Stimulated activated naive CD8-positive, alpha-beta T cell treated with anti-CD3 and anti-CD28 coated beads, Interleukin-15, amount 100 ng/mL, for 72 hours (primary cell): Measurements from ENCODE around the gene UBE2L5.
A peak's percentile ranks its signal among the peaks of the same experiment; 100 is the strongest.

Experiments used
- ATAC-seq: fragments of 150-1000 bp; cut with Tn5 transposase; 2 replicates; pipeline ENCODE4 v1.10.0; 2021; ENCODE audit warnings: mild to moderate bottlenecking, moderate library complexity
- DNase-seq, 2 donors: peaks; one replicate each; pipeline ENCODE4 v3.0.0; 2021 to 2022
- H3K27ac Mint-ChIP-seq, 2 donors: one replicate each; pipeline ENCODE4 v1.8.0; 2022; ENCODE audit warnings: mild to moderate bottlenecking in 2 of 2, mixed read lengths in 2 of 2, moderate library complexity in 2 of 2
- H3K27me3 Mint-ChIP-seq: one replicate; pipeline ENCODE4 v1.8.0; 2022; ENCODE audit warnings: mixed read lengths
- H3K4me1 Mint-ChIP-seq: one replicate; pipeline ENCODE4 v1.8.0; 2022; ENCODE audit warnings: mild to moderate bottlenecking, mixed read lengths
- H3K4me3 Mint-ChIP-seq, 2 donors: one replicate each; pipeline ENCODE4 v1.8.0; 2022; ENCODE audit warnings: mild to moderate bottlenecking in 2 of 2, mixed read lengths in 2 of 2, moderate library complexity in 1 of 2
- H3K9me3 Mint-ChIP-seq, 2 donors: one replicate each; pipeline ENCODE4 v1.8.0; 2022; ENCODE audit warnings: mixed read lengths in 2 of 2

The UBE2L5 gene

DNA sequence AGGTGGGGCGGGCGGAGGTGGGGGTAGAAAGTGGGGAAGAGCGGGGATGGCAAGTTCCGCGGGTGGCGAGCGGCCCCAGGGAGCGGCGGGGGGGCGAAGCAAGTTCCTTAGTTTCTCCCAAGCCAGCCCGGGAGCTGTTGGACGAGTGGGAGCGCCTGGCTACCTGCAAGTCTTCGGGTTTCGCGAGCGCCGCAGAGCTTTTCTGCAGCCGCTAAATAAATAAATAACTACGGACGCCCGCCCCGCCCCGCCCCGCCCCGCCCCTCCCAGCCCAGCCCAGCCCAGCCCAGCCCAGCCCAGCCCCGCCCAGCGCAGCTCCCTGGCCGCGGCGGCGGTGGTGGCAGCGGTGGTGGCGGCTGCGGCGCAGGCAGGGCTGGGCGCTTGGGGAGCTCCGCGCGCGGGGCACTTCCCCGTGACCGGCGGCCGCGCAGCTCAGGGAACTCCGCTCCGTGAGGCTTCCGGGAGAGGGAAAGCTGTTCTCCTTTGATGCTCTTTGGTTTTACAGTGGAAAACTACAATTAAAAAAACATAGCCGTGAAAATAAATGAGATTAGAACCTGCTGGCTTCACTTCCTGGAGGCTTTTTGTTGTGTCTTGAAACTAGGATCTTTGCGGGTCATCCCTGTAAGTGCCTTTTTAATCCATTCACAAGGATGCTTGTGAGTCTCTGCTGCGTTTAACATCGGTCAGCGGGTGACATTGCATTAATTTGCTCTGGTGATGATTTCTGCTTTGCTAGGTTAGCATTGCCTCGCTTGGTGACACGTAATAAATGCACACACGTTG, at the start of gene UBE2L5:
Gene UBE2L5 (plus strand): TSS at position 440 of the 786 bp plus-strand sequence. CDS start 5,498 bp downstream, outside the sequence.
- peak; percentile 91 for ATAC-seq
- peaks cover 18% of the 10 kb centered on the region for H3K4me1 Mint-ChIP-seq
- peak within 1 kb of the TSS; percentile 77 to 93 for H3K27ac Mint-ChIP-seq

DNA sequence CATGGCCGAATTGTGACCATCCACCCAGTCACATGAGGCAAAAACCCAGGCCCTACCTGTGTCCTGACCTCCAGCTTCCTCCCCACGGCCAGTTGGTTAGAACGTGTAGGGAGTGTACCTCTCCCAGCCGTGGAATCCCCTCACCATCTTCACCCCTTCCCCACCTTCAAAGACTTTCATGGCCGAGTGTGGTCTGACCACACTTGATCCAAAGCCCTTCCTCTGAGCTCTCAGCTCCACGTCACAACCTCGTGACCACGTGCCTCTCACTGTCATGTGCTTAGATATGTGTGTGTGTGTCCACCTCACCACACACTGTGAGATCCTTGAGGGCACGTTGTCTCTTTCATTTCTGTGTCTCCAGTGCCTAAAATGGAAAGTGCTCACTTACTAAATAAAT, 48.6 kb upstream of the UBE2L5 start:
- Mint-ChIP-seq H3K27ac (peak overlapping the region; percentile 3 to 93), H3K4me1 (peaks cover 94% of the 10 kb centered on the region), H3K4me3 (peak overlapping the region; percentile 34 to 55), H3K9me3 (no peaks in the 10 kb centered on the region), H3K27me3 (no peaks in the 10 kb centered on the region)
- ATAC-seq (peak; percentile 18), DNase-seq (peak in 1 of 2 donors; percentile 37)

More for the DNA sequence above, at the start of gene UBE2L5:
- H3K4me3 Mint-ChIP-seq, result peak within 1 kb of the TSS; percentile 81 to 91
- no peaks in the 10 kb centered on the region for H3K27me3 Mint-ChIP-seq
- no peaks in the 10 kb centered on the region for H3K9me3 Mint-ChIP-seq
- DNase-seq, result peak; percentile 46 to 69

DNA sequence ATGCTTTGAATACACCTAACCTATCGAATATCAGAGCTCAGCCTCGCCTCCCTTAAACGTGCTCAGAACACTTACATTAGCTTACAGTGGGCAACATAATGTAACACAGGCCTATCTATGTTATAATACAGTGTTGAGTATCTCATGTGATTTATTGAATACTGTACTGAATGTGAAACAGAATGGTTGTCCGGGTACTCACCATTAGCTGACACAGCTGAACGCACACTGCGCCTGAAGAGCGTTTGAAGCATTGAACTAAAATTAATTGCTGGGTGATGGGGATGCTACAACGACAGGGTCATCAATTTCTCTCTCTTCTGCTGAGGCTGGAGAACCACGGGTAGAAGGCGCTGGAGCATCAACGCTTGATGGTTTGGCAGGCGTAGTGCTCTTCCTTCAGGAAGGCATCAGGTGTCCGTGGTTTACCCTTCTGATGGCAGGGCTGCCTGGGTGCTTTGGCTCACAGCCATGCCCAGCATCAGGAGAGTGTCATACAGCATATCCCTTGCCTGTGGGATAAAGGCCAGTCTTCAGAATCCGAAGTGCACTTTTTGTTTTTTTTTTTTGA, 46.9 kb upstream of the UBE2L5 start:
- Mint-ChIP-seq H3K9me3 (no peaks in the 10 kb centered on the region), H3K4me1 (peaks cover 86% of the 10 kb centered on the region)

DNA sequence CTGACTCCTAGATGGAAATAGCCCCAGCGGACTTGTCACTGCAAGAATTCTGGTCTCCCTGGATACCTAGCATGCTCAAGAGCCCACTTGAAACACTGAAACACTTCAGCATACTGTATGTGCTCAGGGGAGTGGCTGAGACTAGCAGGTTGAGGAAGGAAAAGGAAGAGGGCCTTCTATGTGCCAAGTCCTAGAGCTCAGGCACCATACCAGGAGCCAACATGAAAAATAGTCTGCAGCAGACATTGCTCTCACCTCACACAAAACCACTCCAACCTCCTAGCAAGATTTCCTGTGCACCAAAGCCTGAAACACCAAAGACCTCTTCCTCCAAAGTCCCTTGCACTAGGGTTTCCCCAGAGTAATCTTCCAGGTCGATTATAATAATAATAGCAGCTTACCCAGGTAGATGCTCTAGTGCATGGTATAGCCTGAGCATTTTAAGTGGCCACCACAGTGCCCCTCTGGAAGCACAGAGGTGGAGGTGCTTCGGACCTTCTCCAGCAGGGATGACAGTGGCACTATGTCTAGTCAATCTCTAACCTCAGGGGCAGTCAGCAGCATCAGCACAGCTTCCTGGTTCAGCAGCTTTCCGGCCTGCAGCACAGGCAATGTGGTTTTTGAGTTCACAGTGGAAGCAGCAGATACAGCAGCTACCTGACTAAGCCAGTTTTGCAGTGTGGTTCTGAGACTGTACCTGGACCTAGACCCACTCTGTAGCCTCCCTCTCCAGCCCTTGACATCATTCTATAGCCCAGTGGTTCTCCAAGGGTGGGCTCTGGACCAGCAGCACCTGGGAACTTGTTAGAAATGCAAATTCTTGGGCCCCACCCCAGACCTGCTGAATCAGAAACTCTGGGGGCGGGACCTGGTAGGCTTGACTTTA, 45.6 kb upstream of the UBE2L5 start:
- DNase-seq, result peak; percentile 63 to 73
- peak; percentile 89 for ATAC-seq
- H3K27me3 Mint-ChIP-seq, result no peaks in the 10 kb centered on the region
- H3K9me3 Mint-ChIP-seq, result peaks cover 0 to 4% of the 10 kb centered on the region in 2 donors
- H3K4me3 Mint-ChIP-seq, result peak overlapping the region; percentile 83 to 91
- peak overlapping the region; percentile 77 to 86 for H3K27ac Mint-ChIP-seq
- peaks cover 75% of the 10 kb centered on the region for H3K4me1 Mint-ChIP-seq

More for the DNA sequence above, 46.9 kb upstream of the UBE2L5 start:
- H3K27ac Mint-ChIP-seq, result peak overlapping the region in 1 of 2 donors; percentile 67
- DNase-seq, result no peak
- no peak for ATAC-seq
- no peaks in the 10 kb centered on the region for H3K27me3 Mint-ChIP-seq
- peak overlapping the region; percentile 42 to 91 for H3K4me3 Mint-ChIP-seq

DNA sequence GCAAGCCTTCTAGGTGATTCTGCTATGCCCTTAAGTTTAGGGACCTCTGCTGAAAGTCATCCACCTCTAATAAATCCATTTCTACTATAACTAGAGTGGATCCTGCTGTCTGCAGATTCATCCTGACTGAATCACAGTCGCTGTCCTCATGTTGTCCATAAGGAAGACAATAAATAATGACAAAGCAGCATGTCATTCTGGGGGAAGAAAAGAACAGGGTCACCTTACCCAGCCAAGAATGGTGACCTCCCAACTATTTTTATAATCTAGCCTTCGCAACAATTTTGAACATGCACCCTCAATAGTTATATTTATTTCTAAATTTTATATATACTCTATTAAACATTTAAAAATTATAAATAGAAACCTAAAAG, 45.0 kb upstream of the UBE2L5 start:
- ATAC-seq (no peak), DNase-seq (no peak)
- Mint-ChIP-seq H3K27me3 (no peaks in the 10 kb centered on the region), H3K4me3 (peak overlapping the region; percentile 83 to 91), H3K9me3 (peaks cover 0 to 4% of the 10 kb centered on the region in 2 donors), H3K27ac (no peak overlapping the region), H3K4me1 (peaks cover 69% of the 10 kb centered on the region)

DNA sequence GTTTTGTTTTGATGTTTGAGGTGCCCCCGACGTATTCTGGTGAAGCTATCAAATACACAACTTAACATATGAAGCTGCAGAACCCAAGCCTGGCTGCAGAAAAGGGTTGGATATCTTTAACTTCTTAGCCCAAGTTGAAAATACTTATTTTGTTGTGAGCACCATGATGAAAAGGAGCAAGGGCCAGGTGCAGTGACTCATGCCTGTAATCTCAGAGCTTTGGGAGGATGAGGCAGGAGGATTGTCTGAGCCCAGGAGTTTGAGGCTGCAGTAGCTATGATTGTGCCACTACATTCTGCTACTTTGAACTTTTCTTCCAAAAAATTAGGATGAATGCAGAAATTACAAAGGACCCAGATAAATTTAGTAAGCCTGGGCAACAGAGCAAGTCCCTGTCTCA, 44.1 kb upstream of the UBE2L5 start:
- Mint-ChIP-seq H3K4me1 (peaks cover 67% of the 10 kb centered on the region), H3K9me3 (peaks cover 0 to 4% of the 10 kb centered on the region in 2 donors), H3K27me3 (no peaks in the 10 kb centered on the region), H3K27ac (no peak overlapping the region), H3K4me3 (no peak overlapping the region)
- ATAC-seq (no peak), DNase-seq (no peak)

DNA sequence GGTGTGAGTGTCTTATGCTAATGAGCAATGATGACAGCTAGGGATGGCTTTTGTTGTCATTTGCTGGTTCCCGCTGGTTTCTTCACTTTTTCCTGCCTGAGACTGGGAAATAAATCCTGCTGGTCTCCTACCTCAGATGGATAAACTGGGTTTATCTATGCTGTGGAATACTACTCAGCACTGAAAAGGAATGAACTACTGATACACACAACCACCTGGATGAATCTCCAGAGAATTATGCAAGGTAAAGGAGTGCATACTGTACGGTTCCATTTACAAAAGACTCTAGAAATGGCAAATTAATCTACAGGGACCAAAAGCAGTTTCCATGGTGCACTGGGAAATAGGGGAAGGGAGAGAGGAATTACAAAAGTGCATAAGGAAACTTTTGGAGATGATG, 41.2 kb upstream of the UBE2L5 start:
- Mint-ChIP-seq H3K27me3 (no peaks in the 10 kb centered on the region), H3K4me1 (peaks cover 44% of the 10 kb centered on the region), H3K9me3 (peaks cover 0 to 4% of the 10 kb centered on the region in 2 donors), H3K4me3 (no peak overlapping the region), H3K27ac (no peak overlapping the region)
- ATAC-seq, result no peak
- no peak for DNase-seq

DNA sequence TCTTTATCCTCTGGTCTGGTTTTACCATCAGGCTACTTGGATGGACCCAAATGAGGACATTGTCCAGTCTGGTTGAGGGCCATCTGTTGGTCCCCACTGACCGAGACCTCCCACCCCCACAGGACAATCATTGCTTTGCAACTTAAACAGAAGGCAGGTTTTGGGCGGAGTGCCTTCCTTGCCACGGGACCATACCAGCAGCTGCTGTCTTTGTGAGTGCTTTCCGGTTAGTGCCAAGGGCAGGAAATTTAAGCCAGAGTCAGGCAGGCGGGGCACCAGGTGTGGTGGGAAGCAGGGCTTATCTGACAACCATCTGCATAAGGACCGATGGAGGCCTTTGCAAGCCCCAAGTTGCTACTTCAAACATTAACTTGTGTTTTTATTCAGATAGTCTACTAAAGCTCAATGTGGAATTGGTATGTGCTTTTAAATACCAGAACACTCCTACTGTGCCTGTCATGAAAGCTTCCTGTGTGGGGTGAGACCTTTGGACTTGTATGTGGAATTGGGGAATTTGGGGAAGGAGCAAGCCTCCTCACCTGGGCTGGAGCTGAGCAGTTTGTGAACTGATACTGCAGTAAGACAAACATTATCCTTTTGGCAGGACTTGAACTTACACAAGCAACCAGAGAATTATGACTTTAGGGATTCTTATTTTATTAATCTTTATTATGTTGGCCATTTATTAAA, 39.3 kb upstream of the UBE2L5 start:
- DNase-seq, result no peak
- Mint-ChIP-seq H3K4me1 (peaks cover 30% of the 10 kb centered on the region), H3K27ac (no peak overlapping the region), H3K27me3 (no peaks in the 10 kb centered on the region), H3K9me3 (peaks cover 0 to 4% of the 10 kb centered on the region in 2 donors), H3K4me3 (peak overlapping the region; percentile 10 to 19)
- ATAC-seq, result no peak

DNA sequence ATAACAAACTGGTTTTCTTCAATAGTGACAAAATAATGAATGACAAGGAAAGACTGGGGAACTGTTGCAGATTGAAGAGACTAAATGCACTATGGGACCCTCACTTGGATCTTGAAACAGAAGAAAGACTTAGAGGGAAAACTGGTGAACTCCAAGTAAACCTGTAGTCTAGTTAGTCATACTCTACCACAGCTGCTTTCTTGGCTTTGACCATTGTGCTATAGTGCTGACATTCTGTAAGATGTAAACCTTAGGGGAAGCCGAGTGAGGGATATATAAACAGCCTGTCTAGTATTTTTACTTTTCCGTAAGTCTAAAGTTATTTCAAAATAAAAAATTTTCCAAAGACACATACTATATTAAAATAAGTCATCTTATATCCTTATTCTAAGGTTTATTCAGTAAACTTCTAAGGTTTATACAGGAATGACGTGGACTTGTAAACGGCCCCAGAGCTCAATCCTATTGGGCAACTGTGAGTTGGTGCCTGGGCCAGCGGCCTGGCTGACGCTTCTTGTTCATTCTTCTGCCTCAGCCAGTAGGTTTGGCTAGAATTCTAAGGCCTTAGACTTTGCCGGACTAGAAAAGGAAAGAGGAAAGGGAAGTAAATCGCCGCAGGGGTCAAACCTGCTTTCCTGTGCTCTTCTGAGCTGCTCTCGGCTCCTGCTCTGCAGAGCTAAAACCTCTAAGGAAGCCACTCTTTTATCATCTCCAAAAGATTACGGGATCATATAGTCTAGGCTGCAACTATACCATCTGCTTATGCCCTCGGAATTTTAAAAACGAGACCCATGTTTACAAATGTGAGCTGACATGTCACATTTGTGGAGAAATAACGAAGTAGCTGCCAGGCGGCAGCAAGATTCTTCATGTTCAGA, 33.6 kb upstream of the UBE2L5 start:
- ATAC-seq (no peak), DNase-seq (no peak)
- no peaks in the 10 kb centered on the region for H3K9me3 Mint-ChIP-seq
- no peaks in the 10 kb centered on the region for H3K27me3 Mint-ChIP-seq
- H3K4me3 Mint-ChIP-seq, result peak overlapping the region; percentile 67 to 74
- peaks cover 51% of the 10 kb centered on the region for H3K4me1 Mint-ChIP-seq
- peak overlapping the region; percentile 75 to 83 for H3K27ac Mint-ChIP-seq

DNA sequence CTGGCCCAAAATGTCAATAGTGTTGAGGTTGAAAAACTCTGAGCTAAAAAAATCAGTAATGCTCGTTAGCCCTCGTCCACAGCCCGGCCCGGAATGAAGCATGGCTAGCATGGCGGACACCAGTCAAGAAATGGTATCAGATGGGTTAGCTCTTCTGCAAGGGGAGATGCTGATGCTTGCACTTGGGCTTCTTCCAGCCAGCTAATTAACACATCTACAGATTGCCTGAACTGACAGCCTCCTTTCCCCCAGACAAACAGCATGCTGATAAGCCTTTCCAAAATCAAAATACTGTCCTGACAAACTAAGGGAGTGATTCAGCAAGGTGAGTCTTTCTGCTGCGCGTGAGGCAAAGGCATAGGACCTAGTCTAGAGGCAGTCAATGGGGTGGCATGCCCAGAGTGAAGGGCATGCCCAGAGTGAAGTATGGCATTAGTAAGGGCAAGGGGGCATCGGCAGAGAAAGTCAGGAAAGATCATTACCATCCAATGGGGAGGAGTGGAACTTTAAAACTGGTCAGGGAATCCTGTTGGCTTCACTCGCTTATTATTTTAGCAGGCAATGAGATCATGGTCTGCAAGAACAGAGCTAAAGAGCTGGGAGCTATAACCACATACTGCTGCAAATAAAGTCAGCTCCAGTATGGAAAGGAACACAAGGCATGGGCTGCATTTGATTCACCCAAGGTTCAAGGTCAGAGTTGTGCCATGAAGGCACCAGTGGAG, 30.2 kb upstream of the UBE2L5 start:
- Mint-ChIP-seq H3K4me1 (peaks cover 78% of the 10 kb centered on the region), H3K27me3 (no peaks in the 10 kb centered on the region), H3K9me3 (no peaks in the 10 kb centered on the region), H3K27ac (no peak overlapping the region), H3K4me3 (no peak overlapping the region)
- no peak for DNase-seq
- no peak for ATAC-seq

DNA sequence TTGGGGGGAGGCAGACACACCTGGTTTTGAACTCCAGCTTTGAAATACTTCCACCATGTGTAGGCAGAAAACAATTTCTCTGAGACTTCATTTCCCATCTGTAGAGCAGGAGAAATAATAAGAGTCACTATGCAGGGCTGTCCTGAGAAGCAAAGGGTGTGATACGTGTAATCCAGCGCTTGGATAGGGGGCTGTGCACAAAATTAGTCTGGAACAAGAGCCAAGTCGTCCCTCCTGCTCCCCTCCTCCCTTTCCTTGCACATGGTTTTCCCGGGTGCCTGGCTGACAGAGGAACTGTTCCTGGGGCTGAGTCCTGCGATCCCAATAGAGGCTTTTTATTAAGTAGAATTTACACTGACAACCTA, 29.6 kb upstream of the UBE2L5 start:
- no peak for ATAC-seq
- no peaks in the 10 kb centered on the region for H3K27me3 Mint-ChIP-seq
- no peak for DNase-seq
- H3K4me1 Mint-ChIP-seq, result peaks cover 78% of the 10 kb centered on the region
- H3K9me3 Mint-ChIP-seq, result no peaks in the 10 kb centered on the region
- H3K27ac Mint-ChIP-seq, result no peak overlapping the region
- no peak overlapping the region for H3K4me3 Mint-ChIP-seq

DNA sequence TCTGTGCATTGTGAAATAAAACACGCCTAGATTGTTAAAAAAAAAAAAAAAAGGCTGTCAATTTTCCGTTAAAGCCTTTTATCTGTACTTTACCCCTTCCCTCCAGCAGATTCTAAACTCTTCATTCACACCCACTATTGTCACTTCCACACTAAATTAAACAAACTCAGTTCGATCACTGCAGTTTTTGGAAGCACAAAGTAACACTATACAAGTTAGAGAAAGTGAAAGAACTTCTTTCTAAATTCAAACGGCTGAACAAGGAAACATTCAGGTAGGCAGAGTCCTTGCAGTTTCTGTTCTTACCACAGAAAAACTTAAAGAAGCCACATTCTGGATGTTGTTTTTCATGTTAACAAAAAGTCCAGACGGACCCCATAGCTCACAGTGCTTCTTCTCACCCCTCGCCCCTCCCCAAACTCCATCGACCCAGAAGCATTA, 27.5 kb upstream of the UBE2L5 start:
- H3K27ac Mint-ChIP-seq, result peak overlapping the region; percentile 96
- H3K27me3 Mint-ChIP-seq, result no peaks in the 10 kb centered on the region
- peaks cover 58% of the 10 kb centered on the region for H3K4me1 Mint-ChIP-seq
- no peaks in the 10 kb centered on the region for H3K9me3 Mint-ChIP-seq
- DNase-seq (no peak), ATAC-seq (peak; percentile 74)
- peak overlapping the region; percentile 87 to 89 for H3K4me3 Mint-ChIP-seq

DNA sequence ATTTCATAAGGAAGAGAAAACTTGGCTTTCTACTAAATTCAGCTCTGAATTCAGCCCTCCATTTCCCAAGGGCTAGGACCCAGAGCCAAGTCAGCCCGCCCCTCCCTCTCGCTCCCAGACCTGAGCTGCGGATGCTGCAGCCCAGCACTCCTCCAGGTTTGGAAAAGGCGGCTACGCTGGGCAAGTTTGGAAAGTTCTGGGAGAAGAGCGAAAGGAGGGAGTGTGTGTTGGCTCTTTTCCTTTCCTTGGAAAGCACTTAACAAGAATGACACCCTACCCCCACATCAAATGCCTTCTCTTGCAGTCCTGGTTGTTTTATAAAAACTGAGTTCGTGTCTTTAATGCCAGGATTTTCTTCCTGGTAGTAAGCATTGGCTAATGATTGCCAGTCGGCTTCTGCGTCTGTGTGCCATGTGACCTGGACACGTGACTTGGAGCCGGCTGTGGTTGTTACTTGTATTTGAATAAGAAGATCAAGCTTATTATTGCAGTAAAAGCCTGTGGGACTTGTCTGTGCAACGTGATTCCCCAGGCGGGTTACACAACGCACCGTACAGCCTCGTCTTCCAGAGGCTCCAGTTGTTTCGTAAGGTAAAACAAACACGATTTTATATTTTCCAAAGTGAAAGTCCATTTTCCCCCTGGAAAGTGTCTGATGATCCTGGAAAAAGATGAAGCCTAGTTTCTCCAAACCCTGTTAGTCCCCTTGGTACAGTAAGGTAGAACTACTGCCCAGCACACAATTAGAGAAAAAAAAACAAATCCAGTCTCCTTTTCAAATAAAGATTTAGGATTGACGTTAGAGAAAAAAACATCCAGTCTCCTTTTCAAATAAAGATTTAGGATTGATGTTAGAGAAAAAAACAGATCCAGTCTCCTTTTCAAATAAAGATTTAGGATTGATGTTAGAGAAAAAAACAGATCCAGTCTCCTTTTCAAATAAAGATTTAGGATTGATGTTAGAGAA, 26.8 kb upstream of the UBE2L5 start:
- H3K4me1 Mint-ChIP-seq, result peaks cover 55% of the 10 kb centered on the region
- ATAC-seq, result peak; percentile 81
- DNase-seq, result peak; percentile 54 to 70
- peak overlapping the region; percentile 87 to 89 for H3K4me3 Mint-ChIP-seq
- no peaks in the 10 kb centered on the region for H3K27me3 Mint-ChIP-seq
- H3K27ac Mint-ChIP-seq, result peak overlapping the region; percentile 96
- no peaks in the 10 kb centered on the region for H3K9me3 Mint-ChIP-seq
